DMS53 (cell line): ENCODE measurements around the gene TMEM212.
"Not testable (repeated sequence)": the region's sequence is repeated elsewhere in the genome, so short reads cannot be mapped to it uniquely, and the experiment has no call there.

Experiments used
- DNase-seq: peaks from one replicate; lab custom pipeline; 2025; lab: John Stamatoyannopoulos, UW

TMEM212 gene

GRCh38 chr3:171834461-171834801 lies 8.7 kb upstream of the TMEM212 start:
- no peak for DNase-seq

GRCh38 chr3:171835116-171835515 lies 8.0 kb upstream of the TMEM212 start:
- no peak for DNase-seq

DNA sequence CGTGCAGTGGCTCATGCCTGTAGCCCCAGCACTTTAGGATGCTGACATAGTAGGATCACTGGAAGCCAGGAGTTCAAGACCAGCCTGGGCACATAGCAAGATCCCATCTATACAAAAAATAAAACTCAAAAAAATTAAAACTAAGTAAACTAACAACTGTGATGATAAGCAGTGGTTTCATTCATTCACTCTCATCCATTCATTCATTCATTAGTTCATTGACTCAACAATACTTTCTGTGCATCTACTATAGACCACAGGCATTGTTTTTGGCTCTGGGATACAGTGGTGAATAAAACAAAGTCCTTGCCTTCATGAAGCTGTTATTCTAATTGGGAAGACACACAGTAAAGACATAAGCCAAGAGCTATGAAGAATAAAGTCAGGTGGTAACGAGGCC lies 7.5 kb upstream of the TMEM212 start:
- no peak for DNase-seq

- no peak for DNase-seq
Observed at GRCh38 chr3:171836855-171837254, 6.3 kb upstream of the TMEM212 start.

GRCh38 chr3:171837698-171838097 lies 5.5 kb upstream of the TMEM212 start:
- no peak for DNase-seq

- no peak for DNase-seq
Observed at GRCh38 chr3:171838218-171838720, 4.9 kb upstream of the TMEM212 start.

DNA sequence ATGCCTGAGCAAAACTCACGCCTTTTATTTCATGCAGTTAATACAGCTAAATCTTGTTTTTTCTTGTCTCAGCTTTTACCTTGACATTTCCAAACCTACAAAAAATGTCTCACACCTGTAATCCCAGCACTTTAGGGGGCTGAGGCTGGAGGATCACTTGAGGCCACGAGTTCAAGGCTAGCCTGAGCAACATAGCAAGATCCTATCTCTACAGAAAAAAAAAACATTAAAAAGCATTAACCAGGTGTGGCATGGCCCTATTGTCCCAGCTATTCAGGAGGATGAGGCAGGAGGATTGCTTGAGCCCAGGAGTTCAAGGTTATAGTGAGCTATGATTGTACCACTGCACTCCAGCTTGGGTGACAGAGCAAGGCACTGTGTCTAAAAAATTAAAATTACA lies 3.9 kb upstream of the TMEM212 start:
- DNase-seq, result no peak

DNA sequence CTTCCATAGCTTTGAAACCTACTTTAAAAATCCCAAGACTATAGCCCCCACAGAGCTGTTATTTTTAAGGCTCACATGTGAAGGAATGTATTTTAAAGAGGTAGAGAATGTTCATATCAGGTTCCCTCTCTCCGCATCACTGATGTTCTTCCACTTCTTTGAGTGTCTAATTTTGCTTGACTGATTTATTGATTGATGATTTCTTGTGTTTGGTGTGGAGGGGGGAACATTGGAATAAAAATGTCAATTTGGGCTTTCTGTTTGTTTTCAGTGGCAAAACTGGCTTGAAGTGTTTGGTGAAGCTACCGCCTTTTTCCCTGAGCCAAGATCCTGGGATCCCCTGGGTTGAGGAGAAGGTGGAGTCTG lies 2.7 kb upstream of the TMEM212 start:
- no peak for DNase-seq

DNA sequence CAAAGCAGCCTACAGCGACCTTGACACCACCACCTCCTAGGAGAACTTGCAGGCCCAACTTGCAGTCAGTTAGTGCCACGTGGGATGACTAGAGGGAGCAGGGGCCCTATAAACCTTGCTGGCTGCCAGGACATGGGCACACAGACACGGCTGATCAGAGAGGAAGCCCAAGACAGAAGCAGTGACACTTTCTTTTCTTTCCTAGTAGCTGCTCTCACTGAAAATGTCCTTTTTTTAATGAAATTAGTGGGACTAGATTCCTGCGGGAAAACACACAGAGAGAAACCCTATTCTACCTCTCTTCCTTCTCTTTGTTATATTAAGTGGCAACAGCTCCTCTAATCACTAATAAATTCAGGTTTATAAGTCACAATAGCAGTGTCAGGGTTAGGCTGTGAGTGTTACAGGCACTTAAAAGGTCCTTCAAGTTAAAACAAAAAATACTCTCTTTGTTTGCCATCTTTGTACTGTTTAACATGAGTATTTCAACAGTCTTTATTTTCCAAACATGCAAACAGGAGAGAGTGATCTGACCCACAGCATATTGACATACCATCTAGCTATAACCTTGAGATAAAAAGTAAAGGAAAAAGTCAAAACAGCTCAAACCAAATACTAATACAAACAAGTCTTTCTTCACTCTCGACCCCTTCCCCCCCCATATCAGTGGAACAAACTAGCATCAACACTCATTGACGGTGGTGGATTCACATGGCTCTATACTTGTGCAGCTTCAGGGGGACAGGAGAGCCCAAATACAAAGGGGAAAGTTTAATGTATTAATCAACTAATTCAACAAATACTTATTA lies 2.1 kb upstream of the TMEM212 start:
- peak; percentile 18 for DNase-seq

GRCh38 chr3:171841620-171842000 lies 1.5 kb upstream of the TMEM212 start:
- no peak for DNase-seq

DNA sequence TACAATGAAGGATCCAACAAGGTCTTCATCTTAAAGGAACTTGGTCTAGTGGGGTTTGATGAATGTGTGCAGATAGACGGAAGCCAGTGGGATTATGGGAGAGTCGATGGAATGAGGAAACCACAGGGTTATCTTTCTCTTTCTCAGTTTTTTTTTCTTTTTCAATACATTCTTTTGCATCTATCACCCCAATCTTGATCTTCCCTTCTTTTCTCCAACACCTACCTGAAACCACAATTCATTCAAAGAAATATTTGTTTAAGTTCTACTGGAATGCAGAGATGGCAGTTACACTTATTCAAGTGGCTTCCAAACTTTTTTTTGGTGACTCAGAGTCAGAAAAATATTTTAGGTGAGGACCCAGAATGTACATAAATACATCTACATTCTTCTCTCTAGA lies 1.7 kb downstream of the TMEM212 start:
- no peak for DNase-seq

DNA sequence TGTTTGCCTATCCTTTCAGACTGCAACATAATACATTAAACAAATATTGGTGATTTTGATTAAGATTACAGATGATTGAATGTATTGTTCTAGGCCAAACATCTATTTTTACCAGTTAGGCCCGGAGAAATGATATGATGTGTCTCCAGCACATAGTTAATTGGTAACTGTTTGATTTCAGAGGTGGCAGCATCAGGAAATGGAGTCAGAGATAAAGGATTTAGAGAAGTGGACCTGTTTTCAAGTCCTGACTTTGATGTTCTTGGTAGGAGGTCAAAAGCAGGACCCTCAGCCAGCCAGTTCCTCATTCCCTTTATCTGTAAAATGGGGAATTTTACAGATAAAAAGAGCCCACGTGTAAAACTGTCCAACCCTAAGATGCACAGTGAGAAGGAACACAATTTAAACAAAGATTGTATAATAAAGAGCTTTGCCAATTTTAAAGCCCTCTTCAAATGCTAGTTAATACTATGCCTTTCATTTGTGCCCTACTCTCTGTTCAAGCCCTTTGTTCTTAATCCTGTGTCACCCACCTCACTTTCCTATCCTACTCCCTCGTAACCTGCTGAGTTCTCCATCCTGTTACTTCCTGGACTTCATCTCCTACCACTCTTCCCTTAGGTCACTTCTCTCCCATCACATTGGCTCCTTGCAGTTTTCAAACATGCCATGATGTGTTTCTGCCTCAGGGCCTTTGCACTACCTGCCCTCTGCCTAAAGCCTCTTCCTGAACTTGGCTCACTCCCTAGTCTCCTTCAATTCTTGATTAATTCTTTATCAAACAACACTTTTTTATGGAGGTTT lies 2.5 kb downstream of the TMEM212 start:
- DNase-seq, result no peak

DNA sequence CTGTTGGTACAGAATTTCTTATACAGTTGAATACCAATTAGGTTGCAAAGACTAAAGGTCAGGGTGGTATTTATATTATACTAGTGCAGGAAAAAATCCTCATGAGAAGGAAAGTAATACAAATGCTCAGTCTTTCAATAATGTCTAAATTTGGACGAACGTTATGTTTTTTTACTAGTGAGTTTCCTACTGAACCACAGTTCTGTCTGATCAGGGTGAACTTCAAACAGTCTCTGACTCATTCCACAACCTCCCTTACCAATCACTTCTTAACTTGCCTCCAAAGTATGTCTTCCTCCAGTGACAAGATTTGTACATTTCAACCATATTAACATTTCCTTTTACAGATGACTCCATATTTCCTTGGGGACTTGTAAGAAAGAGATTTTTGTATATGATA lies 3.4 kb downstream of the TMEM212 start:
- no peak for DNase-seq

DNA sequence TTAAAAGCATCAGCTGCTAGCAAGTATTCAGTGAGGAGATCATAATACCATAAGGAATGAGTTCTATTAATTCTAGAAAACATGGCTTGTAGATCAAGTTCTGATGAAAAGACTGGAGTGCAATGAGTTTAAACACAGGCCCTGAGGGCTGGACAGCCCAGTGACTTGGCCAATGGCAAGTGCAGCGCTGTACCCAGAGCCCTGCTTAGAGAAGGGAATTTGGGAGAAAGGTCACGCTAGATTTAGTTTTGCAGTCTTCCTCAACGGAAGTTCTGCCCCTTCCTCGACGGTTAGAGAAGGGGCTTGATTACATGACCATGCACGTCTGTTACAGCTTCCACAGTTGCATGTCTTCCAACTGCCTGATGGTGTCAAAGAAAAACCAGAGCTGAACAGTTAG lies 4.0 kb downstream of the TMEM212 start:
- DNase-seq, result no peak

GRCh38 chr3:171847595-171848259 lies 4.6 kb downstream of the TMEM212 start:
- no peak for DNase-seq

DNA sequence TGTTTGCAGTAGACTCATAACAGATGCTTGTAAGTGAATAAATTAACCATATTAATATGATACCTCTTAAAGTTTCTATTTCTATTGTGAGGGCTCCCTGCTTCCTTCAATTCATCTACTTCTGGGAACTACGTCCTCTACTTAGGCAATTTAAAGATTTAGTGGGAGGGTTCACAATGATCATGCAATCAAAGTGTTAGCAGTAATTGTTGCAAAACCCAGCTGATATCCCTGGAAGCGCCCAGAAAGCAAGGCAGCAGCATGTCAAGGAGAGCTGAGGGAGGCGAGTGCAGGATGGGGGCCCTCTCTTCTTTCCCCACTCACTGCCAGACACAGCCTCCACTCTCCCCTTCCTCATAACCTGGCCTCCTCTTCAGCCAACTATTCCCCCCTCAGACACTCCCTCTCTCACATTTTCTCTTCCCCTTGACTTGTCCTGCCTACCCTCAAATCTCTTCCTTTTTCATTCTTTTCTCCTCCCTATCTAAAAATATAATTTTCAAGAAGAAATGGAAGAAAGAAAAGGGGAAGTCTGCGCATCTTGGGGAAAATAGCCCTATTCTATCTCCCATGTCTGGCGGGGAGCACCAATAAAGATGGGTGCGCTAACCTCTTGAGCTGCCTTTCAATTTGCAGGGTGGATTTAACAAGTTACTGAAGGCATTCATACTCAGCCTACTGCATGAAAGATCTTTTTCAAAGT lies 6.6 kb downstream of the TMEM212 start:
- DNase-seq, result no peak

DNA sequence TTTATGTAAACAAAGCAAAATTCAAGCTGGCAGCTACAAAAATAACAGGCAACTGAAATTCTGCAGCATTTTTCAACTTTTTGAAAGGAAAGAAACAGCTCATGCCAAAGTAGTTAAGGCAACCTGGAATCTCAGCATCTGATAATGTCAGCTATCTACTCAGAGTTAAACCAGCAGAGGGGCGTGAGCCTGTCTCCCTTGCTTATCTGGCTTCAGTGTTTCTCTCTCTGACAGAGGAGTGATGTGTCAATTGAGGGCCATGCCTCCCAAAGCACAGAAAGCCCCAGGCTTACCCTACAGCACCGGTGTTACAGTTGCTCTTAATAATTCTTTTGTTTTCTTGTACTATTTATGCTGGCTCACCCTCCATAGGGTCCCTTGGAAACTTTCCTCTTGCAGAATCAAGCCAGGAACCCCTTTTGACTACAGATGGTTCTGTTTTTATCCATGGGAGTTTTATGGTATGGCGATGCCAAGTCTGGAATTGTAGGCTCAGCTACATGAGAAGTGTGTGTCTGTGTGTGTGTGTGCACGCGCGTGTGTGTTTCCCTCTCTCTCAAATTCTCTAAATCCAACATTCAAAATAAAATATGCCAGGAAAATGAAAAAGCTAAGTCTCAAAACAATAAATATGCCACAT lies 7.3 kb downstream of the TMEM212 start:
- DNase-seq, result no peak

DNA sequence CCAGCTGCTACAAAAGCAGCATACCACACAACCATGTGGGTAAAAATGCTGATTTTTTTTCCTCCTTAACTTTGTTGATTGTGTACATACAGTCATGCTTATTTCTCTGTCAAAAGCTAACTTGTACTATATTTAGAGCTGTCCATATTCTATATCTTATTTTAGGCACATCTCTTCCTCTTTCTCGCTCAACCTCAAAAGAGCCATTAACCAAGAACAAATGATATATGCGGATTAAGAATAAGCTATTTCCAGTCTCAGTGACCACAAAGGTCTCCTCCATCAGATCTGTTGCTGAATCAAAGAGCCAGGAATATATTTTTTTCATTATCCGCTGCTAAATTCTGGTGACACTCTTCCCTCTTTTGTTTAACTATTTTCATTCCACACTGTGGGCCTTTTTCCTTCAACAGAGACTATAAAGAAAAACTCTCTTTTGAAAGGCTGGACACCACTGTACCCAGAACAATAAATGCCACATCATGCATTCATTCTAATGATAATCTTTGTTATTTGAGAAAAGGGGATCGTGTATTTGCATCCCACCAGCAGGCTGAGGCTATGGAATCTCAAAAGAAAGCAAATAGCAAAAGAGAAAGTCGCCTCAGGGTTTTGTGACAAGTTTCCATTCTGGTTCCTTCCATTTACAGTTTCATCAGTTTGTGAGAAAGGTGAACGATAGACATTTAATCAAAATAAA lies 8.0 kb downstream of the TMEM212 start:
- DNase-seq, result no peak

- no peak for DNase-seq
Observed at GRCh38 chr3:171851660-171852058, 8.5 kb downstream of the TMEM212 start.

DNA sequence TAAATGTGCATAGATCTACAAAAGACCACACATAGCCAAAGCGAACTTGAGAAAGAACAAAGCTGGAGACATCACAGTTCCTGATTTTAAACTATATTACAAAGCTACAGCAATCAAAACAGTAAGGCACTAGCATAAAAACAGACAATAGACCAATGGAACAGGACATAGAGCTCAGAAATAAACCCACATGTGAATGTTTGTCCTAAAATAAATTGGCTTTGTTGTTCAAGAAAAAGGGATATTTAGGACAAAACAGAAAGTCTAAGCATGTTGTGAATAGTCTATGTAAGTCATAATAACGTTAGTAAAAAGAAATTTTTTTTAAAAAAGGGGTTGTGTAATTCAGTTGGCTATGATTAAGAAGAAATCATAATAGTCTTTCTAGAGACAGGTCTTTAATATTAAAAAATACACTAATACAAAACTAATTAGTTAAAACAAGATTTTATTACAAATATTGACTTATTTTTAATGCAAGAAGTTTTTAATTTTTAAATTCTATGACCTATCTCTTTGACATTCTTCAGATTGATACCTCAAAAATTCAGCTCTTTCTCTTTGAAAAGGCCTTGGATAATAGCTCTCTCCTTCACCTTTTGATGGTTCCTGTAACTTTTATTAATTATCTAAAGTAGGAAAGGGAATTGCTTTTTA lies 11.6 kb downstream of the TMEM212 start:
- DNase-seq, result peak; percentile 25

- DNase-seq, result not testable (repeated sequence)
Observed at GRCh38 chr3:171858770-171859169, 15.6 kb downstream of the TMEM212 start.
